HG03460 (cell line): ENCODE measurements around the gene C19orf47.
A peak's percentile ranks its signal among the peaks of the same experiment; 100 is the strongest.

ENCODE experiments used
- ATAC-seq: cut with Tn5 transposase; IDR thresholded peaks from one replicate; pipeline ENCODE4 v1.9.1; 2021; ENCODE audit not compliant: unreplicated experiment

The C19orf47 gene

GRCh38 chr19:40321076-40321475 lies 27.1 kb downstream of the C19orf47 start:
- ATAC-seq: no peak

GRCh38 chr19:40320558-40320935 lies 27.6 kb downstream of the C19orf47 start:
- no peak for ATAC-seq

- no peak for ATAC-seq
Observed at GRCh38 chr19:40317338-40317737, 30.9 kb downstream of the C19orf47 start.

GRCh38 chr19:40315812-40316470 lies 32.3 kb downstream of the C19orf47 start:
- no peak for ATAC-seq

GRCh38 chr19:40314656-40315055 lies 33.5 kb downstream of the C19orf47 start:
- ATAC-seq: no peak

GRCh38 chr19:40313229-40313983 lies 34.8 kb downstream of the C19orf47 start:
- no peak for ATAC-seq

GRCh38 chr19:40312533-40312932 lies 35.7 kb downstream of the C19orf47 start:
- ATAC-seq: no peak

- ATAC-seq: no peak
Observed at GRCh38 chr19:40309666-40310065, 38.5 kb downstream of the C19orf47 start.

GRCh38 chr19:40305403-40305802 lies 42.8 kb downstream of the C19orf47 start:
- ATAC-seq: no peak

GRCh38 chr19:40304306-40304705 lies 43.9 kb downstream of the C19orf47 start:
- ATAC-seq: no peak

- ATAC-seq: no peak
Observed at GRCh38 chr19:40303765-40304164, 44.4 kb downstream of the C19orf47 start.

- ATAC-seq: no peak
Observed at GRCh38 chr19:40302224-40303011, 45.8 kb downstream of the C19orf47 start.

GRCh38 chr19:40300668-40301067 lies 47.5 kb downstream of the C19orf47 start:
- no peak for ATAC-seq

GRCh38 chr19:40298026-40298425 lies 50.2 kb downstream of the C19orf47 start:
- no peak for ATAC-seq

GRCh38 chr19:40294560-40294959 lies 53.6 kb downstream of the C19orf47 start:
- no peak for ATAC-seq

GRCh38 chr19:40286971-40287421 lies 61.2 kb downstream of the C19orf47 start:
- ATAC-seq: no peak

GRCh38 chr19:40286235-40286970 lies 61.8 kb downstream of the C19orf47 start:
- no peak for ATAC-seq

- ATAC-seq: peak; percentile 78
Observed at GRCh38 chr19:40285353-40286234, 62.6 kb downstream of the C19orf47 start.

- ATAC-seq: peak; percentile 27
Observed at GRCh38 chr19:40284501-40285352, 63.5 kb downstream of the C19orf47 start, which contains the start of gene AKT2. Gene AKT2 (minus strand): TSS chr19:40285345. CDS start chr19:40265267, 20,078 bp downstream.
